ENCODE measurements around the gene CEP192. TPM values are rescaled to one million over a fixed set of nuclear protein-coding genes. Genes with fewer than 3 reads are reported as not detected.
"Not testable (repeated sequence)": the region's sequence is repeated elsewhere in the genome, so short reads cannot be mapped to it uniquely, and the experiment has no call there.

The CEP192 gene
- total RNA-seq, 1 donor from 2014 or later: 20.2 TPM

GRCh38 chr18:13026583-13027270 is 35.6 kb downstream of the CEP192 start:
- DNase-seq (ENCODE audit: low read depth in 2 of 2): peak; percentile 36 to 59

GRCh38 chr18:13028869-13029268 is 37.7 kb downstream of the CEP192 start:
- DNase-seq (ENCODE audit: low read depth in 2 of 2): no peak

GRCh38 chr18:13032173-13032572 is 41.0 kb downstream of the CEP192 start:
- no peak for DNase-seq (ENCODE audit: low read depth in 2 of 2)

GRCh38 chr18:13035249-13035914 is 44.2 kb downstream of the CEP192 start:
- no peak for DNase-seq (ENCODE audit: low read depth in 2 of 2)

GRCh38 chr18:13036622-13037320 is 45.6 kb downstream of the CEP192 start:
- DNase-seq (ENCODE audit: low read depth in 2 of 2): no peak

GRCh38 chr18:13039806-13040205 is 48.6 kb downstream of the CEP192 start:
- DNase-seq (ENCODE audit: low read depth in 2 of 2): no peak

DNA sequence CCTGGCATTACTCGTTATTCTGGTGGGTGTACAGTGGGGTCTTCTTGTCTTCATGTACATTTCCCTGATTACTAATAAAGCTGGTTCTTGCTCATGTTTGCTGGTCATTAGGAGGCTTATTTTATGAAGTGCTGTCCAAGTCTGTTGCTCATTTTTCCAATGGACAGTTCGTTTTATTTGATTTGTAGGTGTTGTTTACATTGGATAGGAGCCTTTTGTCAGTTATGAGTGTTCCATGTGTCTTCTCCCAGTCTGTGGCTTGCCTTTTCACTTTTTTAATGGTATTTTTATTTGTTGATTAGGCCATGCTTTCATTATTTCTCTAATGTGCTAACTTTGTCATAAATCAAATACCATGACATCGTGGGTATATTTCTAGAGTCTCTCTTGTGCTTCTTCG is 51.9 kb downstream of the CEP192 start:
- no peak for DNase-seq (ENCODE audit: low read depth in 2 of 2)

DNA sequence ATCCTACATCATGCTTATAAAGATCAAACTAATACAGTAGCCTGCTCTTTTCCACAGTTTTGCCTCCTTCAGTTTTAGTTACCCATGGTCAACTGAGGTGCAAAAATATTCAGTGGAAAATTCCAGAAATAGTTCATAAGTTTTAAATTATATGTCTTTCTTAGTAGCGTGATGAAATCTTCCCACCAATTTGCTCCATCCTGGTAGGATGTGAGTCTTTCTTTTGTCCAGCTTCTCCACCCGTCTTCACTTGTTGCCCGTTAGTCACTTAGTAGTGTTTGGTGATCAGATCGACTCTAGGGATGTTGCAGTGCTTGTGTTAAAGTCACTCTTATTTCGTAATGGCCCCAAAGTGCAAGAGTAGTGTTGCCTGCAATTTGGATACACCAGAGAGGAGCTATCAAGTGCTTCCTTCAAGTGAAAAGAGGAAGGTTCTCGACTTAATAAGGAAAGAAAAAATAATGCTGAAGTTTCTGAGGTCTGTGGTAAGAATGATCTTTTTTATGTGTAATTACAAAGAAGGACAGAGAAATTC is 57.0 kb downstream of the CEP192 start:
- no peak for DNase-seq (ENCODE audit: low read depth in 2 of 2)

- DNase-seq (ENCODE audit: low read depth in 2 of 2): peak in 1 of 2 donors; percentile 11
Observed at GRCh38 chr18:13051159-13051558, 60.0 kb downstream of the CEP192 start.

- DNase-seq (ENCODE audit: low read depth in 2 of 2): peak in 1 of 2 donors; percentile 59
Observed at GRCh38 chr18:13051950-13052349, 60.8 kb downstream of the CEP192 start.

DNA sequence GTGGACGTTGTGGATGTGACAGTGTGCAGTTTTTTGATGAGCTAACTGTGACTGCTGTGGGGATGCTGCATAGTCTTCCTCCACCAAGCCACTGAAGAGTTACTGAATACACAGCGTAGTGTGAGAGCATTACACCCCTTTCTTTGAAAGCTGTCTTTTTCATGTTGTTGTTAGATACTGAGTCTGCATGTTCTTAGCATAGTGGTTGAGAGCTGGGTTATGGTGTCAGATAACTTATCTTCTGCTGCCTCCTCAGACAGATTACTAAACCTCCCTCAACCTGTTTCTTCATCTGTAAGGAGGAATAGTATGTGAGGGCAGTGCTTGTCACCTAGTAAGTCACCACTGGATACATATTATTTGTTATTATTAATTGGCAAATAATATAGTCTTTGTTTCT is 63.2 kb downstream of the CEP192 start:
- DNase-seq (ENCODE audit: low read depth in 2 of 2): no peak

DNA sequence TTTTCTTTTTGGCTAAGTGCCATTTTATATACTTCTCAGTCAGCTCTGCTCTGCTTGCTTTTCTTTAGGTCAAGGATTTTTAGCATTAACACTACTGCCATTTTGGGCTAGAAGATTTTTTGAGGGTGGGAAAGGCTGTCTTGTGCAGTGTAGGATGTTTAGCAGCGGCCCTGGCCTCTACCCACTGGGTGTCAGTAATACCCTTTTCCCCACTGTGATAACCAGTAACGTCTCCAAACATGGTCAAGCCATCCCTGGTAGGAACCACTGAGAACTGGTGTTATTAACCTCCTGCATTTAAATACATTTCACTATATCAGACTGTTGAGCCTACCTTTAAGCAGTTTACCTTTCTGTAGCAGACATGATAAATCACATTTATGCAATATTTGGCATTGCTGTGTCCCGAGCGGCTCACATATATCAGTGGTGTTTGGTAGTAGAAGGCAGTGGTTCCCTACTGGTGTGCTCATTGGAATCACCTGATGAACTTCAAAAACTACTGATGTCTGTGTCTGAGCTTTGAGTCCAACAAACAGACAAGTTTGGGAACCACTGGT is 70.5 kb downstream of the CEP192 start:
- DNase-seq (ENCODE audit: low read depth in 2 of 2): no peak

DNA sequence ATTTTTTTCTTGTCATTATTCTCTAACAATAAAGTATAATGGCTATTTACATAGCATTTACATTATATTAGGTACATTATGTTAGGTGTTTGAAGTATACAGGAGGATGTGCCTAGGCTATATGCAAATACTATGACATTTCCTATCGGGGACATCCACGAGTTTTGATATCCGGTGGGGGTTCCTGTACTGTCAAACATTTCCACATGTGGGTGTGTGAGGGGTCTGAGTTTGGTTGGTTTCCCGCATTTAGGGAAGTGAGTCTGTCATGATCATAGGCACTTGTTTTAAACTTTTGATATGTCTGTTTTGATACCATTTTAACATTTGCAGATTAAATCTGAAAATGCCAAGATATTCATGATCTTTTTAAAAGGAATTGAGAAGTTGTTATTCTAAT is 76.0 kb downstream of the CEP192 start:
- DNase-seq (ENCODE audit: low read depth in 2 of 2): no peak

DNA sequence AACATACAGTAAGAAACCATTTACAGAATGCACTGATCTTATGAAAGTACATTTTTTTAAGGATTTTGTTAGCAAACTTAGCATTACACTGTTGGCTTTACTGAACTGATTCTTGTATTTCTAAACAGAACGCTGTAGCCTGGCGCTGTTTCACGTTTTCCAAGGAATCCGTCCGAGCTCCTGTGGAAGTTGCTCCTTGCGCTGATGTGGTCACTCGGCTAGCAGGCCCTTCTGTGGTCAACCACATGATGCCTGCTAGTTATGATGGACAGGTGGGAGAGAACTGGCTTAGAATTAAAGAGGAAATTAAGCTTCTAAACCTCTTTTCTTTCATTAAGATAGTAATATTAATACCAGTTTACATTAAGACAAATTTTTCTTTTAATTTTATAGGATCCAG is 76.8 kb downstream of the CEP192 start:
- DNase-seq (ENCODE audit: low read depth in 2 of 2): no peak

GRCh38 chr18:13070460-13070859 is 79.3 kb downstream of the CEP192 start:
- no peak for DNase-seq (ENCODE audit: low read depth in 2 of 2)

DNA sequence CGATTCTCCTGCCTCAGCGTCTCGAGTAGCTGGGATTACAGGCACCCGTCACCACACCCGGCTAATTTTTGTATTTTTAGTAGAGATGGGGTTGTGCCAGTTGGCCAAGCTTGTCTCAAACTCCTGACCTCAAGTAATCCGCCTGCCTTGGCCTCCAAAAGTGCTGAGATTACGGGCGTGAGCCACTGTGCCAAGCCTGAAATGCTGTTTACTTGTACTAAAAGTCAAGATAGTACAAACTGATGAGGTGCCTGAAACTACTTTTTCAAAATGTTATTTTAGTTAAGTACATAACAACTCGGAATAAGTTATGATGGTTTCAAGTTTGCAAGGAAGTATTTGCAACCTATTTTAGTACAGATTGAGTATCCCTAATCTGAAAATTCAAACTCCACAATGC is 85.7 kb downstream of the CEP192 start:
- DNase-seq (ENCODE audit: low read depth in 2 of 2): no peak

- DNase-seq (ENCODE audit: low read depth in 2 of 2): no peak
Observed at GRCh38 chr18:13077473-13077872, 86.3 kb downstream of the CEP192 start.

DNA sequence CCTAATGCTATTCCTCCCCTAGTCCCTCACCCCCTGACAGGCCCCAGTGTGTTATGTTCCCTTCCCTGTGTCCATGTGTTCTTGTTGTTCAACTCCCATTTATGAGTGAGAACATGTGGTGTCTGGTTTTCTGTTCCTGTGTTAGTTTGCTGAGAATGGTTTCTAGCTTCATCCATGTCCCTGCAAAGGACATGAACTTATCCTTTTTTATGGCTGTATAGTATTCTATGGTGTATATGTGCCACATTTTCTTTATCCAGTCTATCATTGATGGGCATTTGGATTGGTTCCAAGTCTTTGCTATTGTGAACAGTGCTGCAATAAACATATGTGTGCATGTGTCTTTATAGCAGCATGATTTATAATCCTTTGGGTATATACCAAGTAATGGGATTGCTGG is 86.9 kb downstream of the CEP192 start:
- not testable (repeated sequence) for DNase-seq (ENCODE audit: low read depth in 2 of 2)

DNA sequence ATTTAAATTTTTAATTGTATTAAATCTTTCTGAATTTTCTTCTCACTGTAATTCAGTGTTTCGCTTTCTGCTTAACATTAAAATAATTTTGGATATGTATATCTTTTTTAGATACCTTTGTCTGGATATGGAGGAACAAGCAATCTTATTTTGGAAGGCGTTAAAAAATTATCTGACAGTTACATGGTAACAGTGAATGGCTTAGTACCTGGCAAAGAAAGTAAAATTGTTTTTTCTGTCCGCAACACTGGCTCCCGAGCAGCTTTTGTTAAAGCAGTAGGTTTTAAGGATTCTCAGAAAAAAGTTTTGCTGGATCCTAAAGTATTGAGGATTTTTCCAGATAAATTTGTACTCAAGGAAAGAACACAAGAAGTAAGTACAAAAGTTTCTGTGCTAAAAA is 95.7 kb downstream of the CEP192 start:
- no peak for DNase-seq (ENCODE audit: low read depth in 2 of 2)

DNA sequence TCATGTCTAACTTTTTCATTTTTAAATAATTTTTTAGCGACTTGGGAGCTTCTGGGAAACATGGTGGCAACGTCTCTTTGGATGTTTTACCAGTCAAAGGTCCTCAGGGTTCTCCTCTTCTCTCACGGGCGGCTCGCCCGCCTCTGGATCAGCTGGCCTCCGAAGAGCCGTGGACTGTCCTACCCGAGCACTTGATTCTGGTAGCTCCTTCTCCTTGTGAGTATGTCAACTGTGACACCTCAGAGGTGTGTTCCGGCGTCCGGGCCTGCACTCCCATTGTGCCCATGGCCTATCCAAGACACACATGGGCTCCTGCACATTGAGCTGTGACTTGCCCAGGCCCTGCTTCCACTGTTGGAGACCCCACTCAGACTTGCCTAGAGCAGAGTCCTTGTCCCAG is 104.3 kb downstream of the CEP192 start:
- no peak for DNase-seq (ENCODE audit: low read depth in 2 of 2)

GRCh38 chr18:13096232-13096631 is 105.1 kb downstream of the CEP192 start:
- no peak for DNase-seq (ENCODE audit: low read depth in 2 of 2)

DNA sequence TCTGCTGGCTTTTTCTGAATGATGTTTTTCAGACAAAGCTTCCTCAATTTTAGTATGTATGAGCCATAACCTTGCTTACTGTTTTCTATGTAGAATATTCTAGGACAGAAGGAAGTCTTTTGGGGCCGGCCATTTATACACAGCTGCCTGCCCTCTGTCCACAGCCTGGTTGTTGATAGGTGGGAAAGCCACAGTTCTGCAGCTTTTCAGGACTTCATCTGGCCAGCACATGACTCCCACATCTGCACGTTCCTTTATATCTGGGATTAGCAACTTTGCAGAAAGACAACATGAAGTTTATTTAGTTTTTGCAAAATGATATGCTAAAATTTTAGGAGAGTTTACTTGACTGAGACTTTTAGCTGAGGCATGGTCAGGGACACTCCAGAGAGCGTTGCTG is 105.6 kb downstream of the CEP192 start:
- DNase-seq (ENCODE audit: low read depth in 2 of 2): no peak
